Erythroblast (primary cell): ENCODE results near the gene AFF3.

Source experiments
- GATA1 ChIP-seq: IDR thresholded peaks from 2 replicates; pipeline ENCODE4 v1.6.1; 2011; ENCODE audit warnings: low read depth, mild to moderate bottlenecking, control low read depth, low read length, moderate library complexity
- POLR2A ChIP-seq: IDR thresholded peaks from 2 replicates; pipeline ENCODE4 v1.6.1; 2011; ENCODE audit warnings: mild to moderate bottlenecking, low read length

- no peak for TF ChIP-seq POLR2A
- TF ChIP-seq GATA1, result no peak
Observed at GRCh38 chr2:99942561-99943347, 199.6 kb downstream of the AFF3 start.
